ENCODE results near the gene OGFOD2.

OGFOD2 gene

DNA sequence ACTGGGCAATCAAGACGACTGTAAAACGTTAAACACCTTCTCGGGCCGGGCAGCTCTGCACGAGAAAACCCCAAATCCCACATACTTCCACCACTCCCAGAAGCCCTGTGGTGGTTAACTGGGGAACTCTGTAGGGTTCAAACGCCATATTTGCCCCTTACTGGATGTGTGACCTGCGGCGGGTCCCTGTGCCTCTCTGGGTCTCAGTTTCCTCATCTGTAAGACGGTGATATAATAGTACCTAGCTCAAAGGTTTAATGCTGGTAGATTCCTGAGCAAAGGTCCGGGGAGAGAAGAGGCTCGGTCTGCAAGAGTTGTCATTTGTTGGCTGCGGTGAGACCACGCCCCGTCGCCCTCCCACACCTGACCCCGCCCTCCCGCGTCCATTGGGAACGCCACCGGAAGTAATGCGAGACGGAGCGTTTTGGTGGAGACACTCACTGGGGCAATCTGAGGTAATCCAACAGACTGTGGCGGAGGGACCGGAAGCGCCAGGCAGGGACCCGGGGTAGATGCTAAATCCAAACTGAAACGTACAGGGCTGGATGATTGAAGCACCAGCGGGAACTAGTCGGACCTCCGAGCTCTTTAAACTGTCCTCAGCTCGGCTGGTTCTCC is 661 bp upstream of the OGFOD2 start:
- FAIRE-seq (peak; percentile 98), DNase-seq (ENCODE audit: insufficient read length, low spot score) (peak; percentile 88)
- no peak for TF ChIP-seq PAX5 (IDR thresholded peaks at IDR 0.05; ENCODE audit: insufficient read depth, low read length, severe bottlenecking)
- TF ChIP-seq POLR2A (IDR thresholded peaks at IDR 0.05; ENCODE audit: low read depth, low read length), result no peak
- no peak for TF ChIP-seq SPI1 (IDR thresholded peaks at IDR 0.05; ENCODE audit: low read depth, low read length)
- no peak for TF ChIP-seq POLR2AphosphoS5 (IDR thresholded peaks at IDR 0.05; ENCODE audit: low read depth, low read length)
- TF ChIP-seq POU2F2 (IDR thresholded peaks at IDR 0.05; ENCODE audit: low read depth, low read length), result no peak
- TF ChIP-seq TAF1 (IDR thresholded peaks at IDR 0.05; ENCODE audit: low read depth, low read length), result peak; percentile 39; the same call in 1 of the 2 replicates

DNA sequence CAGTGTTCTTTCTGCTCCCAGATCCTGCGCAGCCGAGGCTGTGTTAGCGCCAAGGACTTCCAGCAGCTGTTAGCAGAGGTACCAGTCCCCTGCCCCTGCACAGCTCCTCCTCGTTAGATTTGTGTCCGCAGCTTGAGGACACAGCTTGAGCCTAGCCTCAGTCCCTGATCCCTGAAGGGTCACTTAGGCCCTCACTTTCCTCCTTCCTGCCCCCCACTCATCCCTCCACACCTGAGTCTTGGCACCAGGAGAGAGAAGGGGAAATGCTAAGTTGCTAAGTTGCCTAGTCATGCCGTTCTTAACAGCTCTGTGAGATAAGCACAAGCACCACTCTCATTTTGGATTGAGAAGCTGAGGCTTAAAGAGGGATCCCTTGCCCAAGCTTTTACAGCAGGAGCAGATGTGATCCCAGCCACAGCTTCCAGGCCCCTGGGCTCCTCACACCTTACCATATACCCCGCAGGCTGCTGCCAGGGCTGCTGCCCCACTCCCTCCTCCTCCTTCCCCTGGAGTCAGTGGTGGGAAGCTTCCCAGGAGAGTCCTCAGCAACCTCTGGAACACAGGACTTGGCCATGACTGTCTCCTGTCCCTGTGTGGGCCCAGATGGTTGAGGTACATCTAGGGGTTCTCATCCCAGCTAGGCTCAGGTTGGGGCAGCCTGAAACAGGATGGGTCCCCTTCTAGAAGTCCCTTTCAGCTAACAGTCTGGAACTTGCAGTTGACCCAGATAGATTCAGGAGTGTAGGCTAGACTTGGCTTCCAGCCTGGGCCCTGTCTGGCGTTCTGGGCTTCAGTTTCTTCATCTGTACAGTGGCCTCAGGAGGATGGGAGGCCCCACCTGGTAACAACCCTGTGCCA is 975 bp downstream of the OGFOD2 start:
- TF ChIP-seq SPI1 (IDR thresholded peaks at IDR 0.05; ENCODE audit: low read depth, low read length), result no peak
- TF ChIP-seq POLR2AphosphoS5 (IDR thresholded peaks at IDR 0.05; ENCODE audit: low read depth, low read length), result no peak
- TF ChIP-seq POU2F2 (IDR thresholded peaks at IDR 0.05; ENCODE audit: low read depth, low read length), result no peak
- TF ChIP-seq PAX5 (IDR thresholded peaks at IDR 0.05; ENCODE audit: insufficient read depth, low read length, severe bottlenecking), result no peak
- FAIRE-seq, result no peak
- no peak for DNase-seq (ENCODE audit: insufficient read length, low spot score)

DNA sequence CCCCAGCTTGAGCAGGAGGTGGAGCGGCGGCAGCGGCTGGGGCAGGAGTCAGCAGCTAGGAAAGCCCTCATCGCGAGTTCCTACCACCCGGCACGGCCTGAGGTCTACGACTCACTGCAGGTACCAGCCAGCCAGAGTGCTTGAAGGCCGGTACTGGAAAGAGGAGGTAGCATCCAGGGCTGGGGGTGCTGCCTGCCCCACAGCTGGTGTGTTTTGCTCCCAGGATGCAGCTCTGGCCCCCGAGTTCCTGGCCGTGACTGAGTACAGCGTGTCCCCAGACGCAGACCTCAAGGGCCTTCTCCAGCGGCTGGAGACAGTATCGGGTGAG is 1.6 kb downstream of the OGFOD2 start:
- FAIRE-seq, result no peak
- TF ChIP-seq TAF1 (IDR thresholded peaks at IDR 0.05; ENCODE audit: low read depth, low read length) (no peak), POLR2AphosphoS5 (IDR thresholded peaks at IDR 0.05; ENCODE audit: low read depth, low read length) (no peak), PAX5 (IDR thresholded peaks at IDR 0.05; ENCODE audit: insufficient read depth, low read length, severe bottlenecking) (no peak), SPI1 (IDR thresholded peaks at IDR 0.05; ENCODE audit: low read depth, low read length) (no peak), POLR2A (IDR thresholded peaks at IDR 0.05; ENCODE audit: low read depth, low read length) (no peak), POU2F2 (IDR thresholded peaks at IDR 0.05; ENCODE audit: low read depth, low read length) (no peak)
- DNase-seq (ENCODE audit: insufficient read length, low spot score), result no peak

DNA sequence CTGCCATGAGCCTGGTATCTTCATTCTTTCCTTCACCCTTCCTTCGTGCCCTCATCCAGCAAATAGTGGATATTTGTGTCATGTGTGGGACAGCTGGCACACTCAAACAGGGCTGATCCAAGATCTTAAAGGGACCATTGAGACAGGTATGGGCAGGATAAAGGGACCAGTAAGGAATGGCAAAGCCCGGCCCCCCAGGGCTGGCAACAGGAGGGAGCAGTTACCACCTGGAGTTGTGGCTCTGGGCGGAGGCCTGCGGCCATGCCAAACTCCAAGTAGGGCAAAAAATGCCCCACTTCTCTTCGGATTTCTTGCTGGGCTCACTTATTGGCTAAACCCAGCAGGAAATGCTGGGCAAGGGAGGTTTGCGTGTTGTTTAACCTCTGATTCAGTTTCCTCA is 2.1 kb downstream of the OGFOD2 start:
- FAIRE-seq (no peak), DNase-seq (ENCODE audit: insufficient read length, low spot score) (no peak)
- TF ChIP-seq SPI1 (IDR thresholded peaks at IDR 0.05; ENCODE audit: low read depth, low read length) (no peak), POU2F2 (IDR thresholded peaks at IDR 0.05; ENCODE audit: low read depth, low read length) (no peak), POLR2A (IDR thresholded peaks at IDR 0.05; ENCODE audit: low read depth, low read length) (no peak), TAF1 (IDR thresholded peaks at IDR 0.05; ENCODE audit: low read depth, low read length) (no peak), PAX5 (IDR thresholded peaks at IDR 0.05; ENCODE audit: insufficient read depth, low read length, severe bottlenecking) (no peak), POLR2AphosphoS5 (IDR thresholded peaks at IDR 0.05; ENCODE audit: low read depth, low read length) (no peak)

DNA sequence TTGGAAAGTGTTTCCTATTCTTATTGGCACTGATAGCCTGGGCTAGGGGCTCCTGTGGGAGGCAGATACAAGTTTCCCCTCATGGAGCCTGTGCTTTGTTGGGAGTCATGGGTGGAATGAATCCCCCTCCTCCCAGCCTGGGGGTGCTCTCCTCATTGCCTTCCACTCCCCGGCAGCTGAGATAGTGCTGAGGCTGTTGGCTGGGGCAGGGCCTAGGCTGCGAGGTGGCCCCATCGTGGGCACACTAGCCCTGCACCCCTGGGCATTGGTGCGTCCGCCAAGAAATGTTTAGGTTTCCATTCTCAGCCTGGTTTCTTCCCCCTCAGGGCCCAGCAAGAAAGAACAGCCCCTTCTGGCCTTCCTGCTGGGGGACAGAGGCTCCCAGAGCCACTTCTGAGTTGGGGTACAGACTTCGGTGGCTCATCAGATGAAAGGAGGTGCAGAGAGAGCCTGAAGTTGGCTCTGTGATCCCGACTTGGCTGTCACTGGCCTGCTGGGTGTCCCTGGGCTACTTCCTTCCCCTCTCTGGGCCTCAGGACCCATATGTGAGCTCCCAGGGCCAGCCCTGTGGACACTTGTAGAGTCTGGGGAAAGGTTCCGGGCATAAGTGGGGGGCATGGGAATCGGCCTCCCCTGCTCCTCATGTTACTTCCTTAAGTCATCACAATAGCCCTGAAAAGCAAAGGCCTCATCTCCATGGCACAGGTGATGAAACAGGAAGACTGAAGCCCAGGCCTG is 2.8 kb downstream of the OGFOD2 start:
- DNase-seq (ENCODE audit: insufficient read length, low spot score) (no peak), FAIRE-seq (no peak)
- TF ChIP-seq POLR2A (IDR thresholded peaks at IDR 0.05; ENCODE audit: low read depth, low read length), result no peak
- TF ChIP-seq SPI1 (IDR thresholded peaks at IDR 0.05; ENCODE audit: low read depth, low read length), result no peak
- TF ChIP-seq POU2F2 (IDR thresholded peaks at IDR 0.05; ENCODE audit: low read depth, low read length), result no peak
- TF ChIP-seq PAX5 (IDR thresholded peaks at IDR 0.05; ENCODE audit: insufficient read depth, low read length, severe bottlenecking), result no peak
- no peak for TF ChIP-seq TAF1 (IDR thresholded peaks at IDR 0.05; ENCODE audit: low read depth, low read length)
- TF ChIP-seq POLR2AphosphoS5 (IDR thresholded peaks at IDR 0.05; ENCODE audit: low read depth, low read length), result no peak

DNA sequence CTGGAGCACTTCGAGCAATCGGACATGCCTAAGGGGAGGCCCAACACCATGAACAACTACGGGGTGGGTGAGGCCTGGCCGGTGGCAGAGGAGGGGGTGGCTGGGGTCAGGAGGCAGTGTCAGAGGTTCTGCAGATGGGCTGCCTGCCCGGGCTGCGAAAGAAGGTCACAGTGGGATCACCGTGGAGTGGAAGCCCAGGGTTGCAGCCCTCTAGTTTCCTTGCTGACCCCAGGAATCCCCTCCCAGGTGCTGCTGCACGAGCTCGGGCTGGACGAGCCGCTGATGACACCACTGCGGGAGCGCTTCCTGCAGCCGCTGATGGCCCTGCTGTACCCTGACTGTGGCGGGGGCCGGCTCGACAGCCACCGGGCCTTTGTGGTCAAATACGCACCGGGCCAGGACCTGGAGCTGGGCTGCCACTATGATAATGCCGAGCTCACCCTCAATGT is 3.5 kb downstream of the OGFOD2 start:
- FAIRE-seq (no peak), DNase-seq (ENCODE audit: insufficient read length, low spot score) (no peak)
- no peak for TF ChIP-seq POLR2A (IDR thresholded peaks at IDR 0.05; ENCODE audit: low read depth, low read length)
- no peak for TF ChIP-seq PAX5 (IDR thresholded peaks at IDR 0.05; ENCODE audit: insufficient read depth, low read length, severe bottlenecking)
- no peak for TF ChIP-seq SPI1 (IDR thresholded peaks at IDR 0.05; ENCODE audit: low read depth, low read length)
- no peak for TF ChIP-seq TAF1 (IDR thresholded peaks at IDR 0.05; ENCODE audit: low read depth, low read length)
- TF ChIP-seq POLR2AphosphoS5 (IDR thresholded peaks at IDR 0.05; ENCODE audit: low read depth, low read length), result no peak
- no peak for TF ChIP-seq POU2F2 (IDR thresholded peaks at IDR 0.05; ENCODE audit: low read depth, low read length)

DNA sequence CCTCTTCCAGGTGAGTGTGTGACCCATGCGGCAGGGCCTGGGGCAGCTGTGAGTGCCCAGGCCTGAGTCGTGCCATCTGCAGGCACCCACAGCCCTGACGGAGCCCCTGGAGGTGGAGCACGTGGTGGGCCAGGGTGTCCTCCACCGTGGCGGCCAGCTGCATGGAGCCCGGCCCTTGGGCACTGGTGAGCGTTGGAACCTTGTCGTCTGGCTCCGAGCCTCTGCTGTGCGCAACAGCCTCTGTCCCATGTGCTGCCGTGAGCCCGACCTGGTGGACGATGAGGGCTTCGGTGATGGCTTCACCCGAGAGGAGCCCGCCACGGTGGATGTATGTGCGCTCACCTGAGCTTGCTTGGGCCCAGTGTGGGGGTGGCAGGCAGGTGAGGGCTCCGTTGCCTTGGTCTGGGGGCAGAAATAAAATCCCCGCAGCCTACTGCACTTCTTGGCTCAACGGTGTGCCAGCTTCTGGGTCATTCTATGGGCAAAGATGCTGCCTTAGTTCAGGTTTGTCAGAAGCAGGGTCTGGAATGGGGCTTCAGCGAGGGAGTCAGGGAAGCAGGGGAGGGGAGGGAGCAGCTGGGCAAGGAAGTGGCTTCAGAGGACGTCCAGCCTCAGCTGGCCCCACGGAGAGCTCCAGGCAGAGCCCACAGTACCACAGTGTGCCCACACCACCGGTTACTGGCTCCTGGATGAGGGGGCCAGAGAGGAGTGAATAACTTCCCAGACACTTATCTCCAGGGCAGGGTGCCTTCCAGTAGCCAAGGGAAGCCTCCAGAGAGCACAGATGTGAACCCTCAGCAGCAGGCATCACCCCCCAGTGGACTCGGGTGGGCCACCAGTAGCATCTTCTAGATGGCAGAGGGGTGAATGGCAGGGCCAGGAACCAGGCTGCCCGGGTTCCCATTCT is 4.2 kb downstream of the OGFOD2 start:
- TF ChIP-seq POLR2AphosphoS5 (IDR thresholded peaks at IDR 0.05; ENCODE audit: low read depth, low read length) (no peak), PAX5 (IDR thresholded peaks at IDR 0.05; ENCODE audit: insufficient read depth, low read length, severe bottlenecking) (no peak), POU2F2 (IDR thresholded peaks at IDR 0.05; ENCODE audit: low read depth, low read length) (no peak), SPI1 (IDR thresholded peaks at IDR 0.05; ENCODE audit: low read depth, low read length) (no peak), TAF1 (IDR thresholded peaks at IDR 0.05; ENCODE audit: low read depth, low read length) (no peak), POLR2A (IDR thresholded peaks at IDR 0.05; ENCODE audit: low read depth, low read length) (no peak)
- no peak for DNase-seq (ENCODE audit: insufficient read length, low spot score)
- FAIRE-seq, result no peak

DNA sequence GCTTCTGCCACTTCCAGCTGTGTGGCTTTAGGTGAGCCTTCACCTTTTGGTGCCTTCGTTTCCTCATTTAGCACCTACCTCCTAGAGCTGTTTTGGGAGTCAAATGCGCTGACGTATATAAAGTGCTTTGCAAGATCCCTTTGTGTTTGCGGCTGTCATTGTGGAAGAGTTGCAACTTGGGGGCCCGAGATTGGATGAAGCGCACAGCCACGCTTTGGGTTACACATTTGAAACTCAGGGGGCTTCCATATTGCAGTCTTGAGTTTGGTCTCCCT is 4.8 kb downstream of the OGFOD2 start:
- TF ChIP-seq POU2F2 (IDR thresholded peaks at IDR 0.05; ENCODE audit: low read depth, low read length), result 0 out of 2 replicates have a peak, but pooled peaks have one; percentile 42
- TF ChIP-seq PAX5 (IDR thresholded peaks at IDR 0.05; ENCODE audit: insufficient read depth, low read length, severe bottlenecking), result no peak
- TF ChIP-seq SPI1 (IDR thresholded peaks at IDR 0.05; ENCODE audit: low read depth, low read length), result no peak
- FAIRE-seq (peak; percentile 50), DNase-seq (ENCODE audit: insufficient read length, low spot score) (no peak)

Data from GM12891 (cell line).